ENCODE measurements around the gene OSTN.

DNA sequence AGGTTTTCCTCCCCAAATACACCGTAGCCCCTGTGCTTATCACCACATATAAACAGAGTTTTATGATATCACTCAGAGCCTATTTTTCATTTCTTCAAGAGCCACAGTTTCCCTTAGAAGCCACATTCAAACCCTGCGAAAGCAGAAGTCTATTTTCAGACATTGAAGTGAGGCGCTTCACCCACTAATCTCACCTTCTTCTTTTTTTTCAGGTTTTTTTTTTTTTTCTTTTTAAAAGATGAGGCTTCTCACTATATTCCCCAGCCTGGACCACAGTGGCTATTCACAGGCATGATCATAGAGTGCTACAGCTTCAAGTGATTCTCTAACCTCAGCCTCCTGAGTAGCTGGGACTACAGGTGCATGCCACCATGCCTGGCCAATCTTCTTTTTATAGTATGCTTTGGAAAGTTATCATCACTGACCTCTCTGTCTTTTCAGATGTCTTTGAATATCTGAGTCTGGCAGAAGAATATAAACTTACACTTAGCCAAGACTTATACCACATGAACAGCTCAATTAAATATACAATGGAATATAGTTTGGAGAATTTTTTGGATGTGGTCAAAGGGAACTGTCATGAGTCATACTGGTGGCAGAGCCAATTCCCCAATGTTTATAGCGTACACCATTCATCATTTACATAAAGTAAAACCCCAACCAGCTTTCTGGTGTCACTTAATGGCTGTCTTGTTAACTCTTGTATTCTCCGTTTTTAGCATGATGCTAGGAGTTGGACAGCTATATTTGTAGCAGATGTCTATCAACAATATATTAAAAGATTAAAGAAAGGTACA lies 70.4 kb downstream of the OSTN start:
- TF ChIP-seq, protein P1, sequence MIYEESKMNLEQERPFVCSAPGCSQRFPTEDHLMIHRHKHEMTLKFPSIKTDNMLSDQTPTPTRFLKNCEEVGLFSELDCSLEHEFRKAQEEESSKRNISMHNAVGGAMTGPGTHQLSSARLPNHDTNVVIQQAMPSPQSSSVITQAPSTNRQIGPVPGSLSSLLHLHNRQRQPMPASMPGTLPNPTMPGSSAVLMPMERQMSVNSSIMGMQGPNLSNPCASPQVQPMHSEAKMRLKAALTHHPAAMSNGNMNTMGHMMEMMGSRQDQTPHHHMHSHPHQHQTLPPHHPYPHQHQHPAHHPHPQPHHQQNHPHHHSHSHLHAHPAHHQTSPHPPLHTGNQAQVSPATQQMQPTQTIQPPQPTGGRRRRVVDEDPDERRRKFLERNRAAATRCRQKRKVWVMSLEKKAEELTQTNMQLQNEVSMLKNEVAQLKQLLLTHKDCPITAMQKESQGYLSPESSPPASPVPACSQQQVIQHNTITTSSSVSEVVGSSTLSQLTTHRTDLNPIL (CRISPR knock-in tag; IDR thresholded peaks at IDR 0.05; ENCODE audit: low read depth), result no peak
- TF ChIP-seq, protein P2, sequence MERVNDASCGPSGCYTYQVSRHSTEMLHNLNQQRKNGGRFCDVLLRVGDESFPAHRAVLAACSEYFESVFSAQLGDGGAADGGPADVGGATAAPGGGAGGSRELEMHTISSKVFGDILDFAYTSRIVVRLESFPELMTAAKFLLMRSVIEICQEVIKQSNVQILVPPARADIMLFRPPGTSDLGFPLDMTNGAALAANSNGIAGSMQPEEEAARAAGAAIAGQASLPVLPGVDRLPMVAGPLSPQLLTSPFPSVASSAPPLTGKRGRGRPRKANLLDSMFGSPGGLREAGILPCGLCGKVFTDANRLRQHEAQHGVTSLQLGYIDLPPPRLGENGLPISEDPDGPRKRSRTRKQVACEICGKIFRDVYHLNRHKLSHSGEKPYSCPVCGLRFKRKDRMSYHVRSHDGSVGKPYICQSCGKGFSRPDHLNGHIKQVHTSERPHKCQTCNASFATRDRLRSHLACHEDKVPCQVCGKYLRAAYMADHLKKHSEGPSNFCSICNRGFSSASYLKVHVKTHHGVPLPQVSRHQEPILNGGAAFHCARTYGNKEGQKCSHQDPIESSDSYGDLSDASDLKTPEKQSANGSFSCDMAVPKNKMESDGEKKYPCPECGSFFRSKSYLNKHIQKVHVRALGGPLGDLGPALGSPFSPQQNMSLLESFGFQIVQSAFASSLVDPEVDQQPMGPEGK (CRISPR knock-in tag; IDR thresholded peaks at IDR 0.05; ENCODE audit: borderline replicate concordance), result no peak
- TF ChIP-seq ESRRG (CRISPR knock-in tag; IDR thresholded peaks at IDR 0.05) (no peak), PPARA (CRISPR knock-in tag; IDR thresholded peaks at IDR 0.05; ENCODE audit: borderline replicate concordance) (no peak)

Data from SK-N-SH treated with all-trans-retinoic acid at 6 μM for 48 hours (cell line).